ENCODE measurements around the gene CLDN25. TPM values are rescaled to one million over a fixed set of nuclear protein-coding genes. Genes with fewer than 3 reads are reported as not detected.

CLDN25 gene
- total RNA-seq, 1 donor from 2014 or later, result not detected

- intact Hi-C loops (cut with micrococcal nuclease), result loop anchor here (1.0 to 2.0 kb wide), 3 partner anchors 69 to 456 kb away; partner anchors contain the start of gene USP28
- no peak for TF ChIP-seq CTCF (IDR thresholded peaks at IDR 0.05)
- Mint-ChIP-seq H3K27ac (no peak overlapping the region), H3K9me3 (no peaks in the 10 kb centered on the region), H3K27me3 (no peaks in the 10 kb centered on the region), H3K4me3 (no peak overlapping the region), H3K4me1 (peaks cover 1% of the 10 kb centered on the region), H3K36me3 (ENCODE audit: low read depth) (peaks cover 86% of the 10 kb centered on the region)
- CTCF ChIA-PET, result interaction anchor here (0.8 to 5.3 kb wide), 7 partner anchors 9 to 456 kb away, joined by 3 to 113 read pairs (median 4); no protein-coding TSS in a partner anchor
- DNase-seq, result no peak
- POLR2A ChIA-PET, result interaction anchor here (0.7 kb wide), 1 partner anchor 33 kb away, joined by 3 read pairs; no protein-coding TSS in a partner anchor
- ATAC-seq (ENCODE audit: low read depth), result no peak
Measured at GRCh38 chr11:113805640-113806039, 26.0 kb downstream of the CLDN25 start.

- DNase-seq (no peak), ATAC-seq (ENCODE audit: low read depth) (peak; percentile 57)
- TF ChIP-seq CTCF (IDR thresholded peaks at IDR 0.05), result no peak
- intact Hi-C loops (cut with micrococcal nuclease), result loop anchor here (1.0 to 2.0 kb wide), 3 partner anchors 68 to 455 kb away; partner anchors contain the start of gene USP28
- Mint-ChIP-seq H3K27ac (no peak overlapping the region), H3K4me1 (peaks cover 1% of the 10 kb centered on the region), H3K36me3 (ENCODE audit: low read depth) (peaks cover 86% of the 10 kb centered on the region), H3K9me3 (no peaks in the 10 kb centered on the region), H3K4me3 (no peak overlapping the region), H3K27me3 (no peaks in the 10 kb centered on the region)
- ChIA-PET CTCF (interaction anchor here (0.7 to 5.3 kb wide), 12 partner anchors 9 to 455 kb away, joined by 3 to 113 read pairs (median 4); partner anchors contain the start of gene USP28), POLR2A (interaction anchor here (0.6 to 1.2 kb wide), 4 partner anchors 32 to 200 kb away, joined by 3 to 4 read pairs (median 3); no protein-coding TSS in a partner anchor)
Measured at GRCh38 chr11:113806406-113806805, 26.8 kb downstream of the CLDN25 start.

- no peak overlapping the region for H3K27ac Mint-ChIP-seq
- no peak for TF ChIP-seq CTCF (IDR thresholded peaks at IDR 0.05)
- no peaks in the 10 kb centered on the region for H3K27me3 Mint-ChIP-seq
- peaks cover 1% of the 10 kb centered on the region for H3K4me1 Mint-ChIP-seq
- no peak overlapping the region for H3K4me3 Mint-ChIP-seq
- no peak for ATAC-seq (ENCODE audit: low read depth)
- CTCF ChIA-PET, result no interaction called here
- peaks cover 84% of the 10 kb centered on the region for H3K36me3 Mint-ChIP-seq (ENCODE audit: low read depth)
- POLR2A ChIA-PET, result no interaction called here
- no peaks in the 10 kb centered on the region for H3K9me3 Mint-ChIP-seq
- DNase-seq, result no peak
- intact Hi-C loops (cut with micrococcal nuclease), result no loop called here
Measured at GRCh38 chr11:113808931-113809330, 29.3 kb downstream of the CLDN25 start.

GRCh38 chr11:113814181-113814580, 34.6 kb downstream of the CLDN25 start:
- Mint-ChIP-seq H3K4me1 (no peaks in the 10 kb centered on the region), H3K36me3 (ENCODE audit: low read depth) (peaks cover 77% of the 10 kb centered on the region), H3K27ac (no peak overlapping the region), H3K4me3 (no peak overlapping the region), H3K27me3 (no peaks in the 10 kb centered on the region), H3K9me3 (no peaks in the 10 kb centered on the region)
- no peak for TF ChIP-seq CTCF (IDR thresholded peaks at IDR 0.05)
- no peak for DNase-seq
- ChIA-PET POLR2A (no interaction called here), CTCF (interaction anchor here (1.6 kb wide), 1 partner anchor 448 kb away, joined by 5 read pairs; no protein-coding TSS in a partner anchor)
- no peak for ATAC-seq (ENCODE audit: low read depth)
- intact Hi-C loops (cut with micrococcal nuclease), result loop anchor here (5.0 kb wide), 1 partner anchor 33 kb away; no protein-coding TSS in a partner anchor

- H3K36me3 Mint-ChIP-seq (ENCODE audit: low read depth), result peaks cover 79% of the 10 kb centered on the region
- H3K27ac Mint-ChIP-seq, result no peak overlapping the region
- intact Hi-C loops (cut with micrococcal nuclease), result no loop called here
- DNase-seq (no peak), ATAC-seq (ENCODE audit: low read depth) (no peak)
- POLR2A ChIA-PET, result interaction anchor here (1.1 kb wide), 1 partner anchor 59 kb away, joined by 3 read pairs; the partner anchor contains the start of gene USP28
- H3K4me1 Mint-ChIP-seq, result no peaks in the 10 kb centered on the region
- no peaks in the 10 kb centered on the region for H3K27me3 Mint-ChIP-seq
- H3K9me3 Mint-ChIP-seq, result no peaks in the 10 kb centered on the region
- CTCF ChIA-PET, result interaction anchor here (0.7 kb wide), 1 partner anchor 11 kb away, joined by 3 read pairs; no protein-coding TSS in a partner anchor
- no peak for TF ChIP-seq CTCF (IDR thresholded peaks at IDR 0.05)
- no peak overlapping the region for H3K4me3 Mint-ChIP-seq
Measured at GRCh38 chr11:113817162-113817561, 37.6 kb downstream of the CLDN25 start.

Measured in activated B cell treated with CpG ODN at 0.5 μM for 24 hours (primary cell).